ENCODE measurements around the gene SSNA1.

Gene SSNA1

GRCh38 chr9:137168904-137169856 is 19.3 kb upstream of the SSNA1 start:
- peak; percentile 82 for DNase-seq

- no peak for DNase-seq
Observed at GRCh38 chr9:137169896-137170358, 18.5 kb upstream of the SSNA1 start, which contains the start of gene LRRC26. Gene LRRC26, minus strand, starts transcription at chr9:137170051. Its CDS starts 108 bp downstream, at chr9:137169943.

- no peak for DNase-seq
Observed at GRCh38 chr9:137170486-137171148, 17.9 kb upstream of the SSNA1 start.

DNA sequence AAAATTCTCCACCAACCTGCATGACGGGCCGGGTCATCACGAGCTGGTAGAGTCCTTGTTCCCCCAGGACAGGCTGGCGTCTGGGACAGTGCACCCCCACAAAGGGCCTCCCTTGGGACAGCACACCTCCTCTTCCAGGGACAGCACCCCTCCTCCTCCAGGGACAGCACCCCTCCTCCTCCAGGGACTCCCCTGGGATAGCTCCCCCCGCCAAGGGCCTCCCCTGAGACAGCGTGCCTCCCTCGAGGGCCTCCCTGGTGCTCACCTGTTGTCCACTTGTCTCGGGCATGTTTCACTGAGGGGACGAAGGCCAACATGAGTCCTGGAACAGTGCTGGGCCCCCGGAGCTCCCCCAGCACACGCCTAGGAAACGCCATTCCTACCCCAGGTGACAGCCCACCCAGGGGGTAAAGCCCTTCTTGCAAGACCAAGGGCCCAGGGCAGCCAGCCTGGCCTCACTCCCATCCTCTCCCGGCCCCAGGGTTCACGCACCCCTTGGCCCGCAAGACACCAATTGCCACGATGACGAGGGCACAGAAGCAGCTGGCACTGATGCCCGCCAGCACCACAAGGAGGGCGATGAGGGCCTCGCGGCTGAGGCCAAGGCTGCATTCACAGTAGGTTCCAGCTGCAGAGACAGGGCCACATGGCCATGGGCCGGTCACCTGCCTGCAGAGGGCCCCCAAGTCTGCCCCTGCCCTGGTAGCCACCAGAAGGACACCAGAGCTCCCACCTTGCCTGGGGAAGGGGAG is 17.2 kb upstream of the SSNA1 start:
- no peak for DNase-seq

- peak; percentile 25 for DNase-seq
Observed at GRCh38 chr9:137172901-137173795, 15.3 kb upstream of the SSNA1 start.

- no peak for DNase-seq
Observed at GRCh38 chr9:137173796-137174664, 14.4 kb upstream of the SSNA1 start.

GRCh38 chr9:137174722-137175293 is 13.7 kb upstream of the SSNA1 start:
- DNase-seq: no peak

- no peak for DNase-seq
Observed at GRCh38 chr9:137175345-137175961, 13.0 kb upstream of the SSNA1 start.

DNA sequence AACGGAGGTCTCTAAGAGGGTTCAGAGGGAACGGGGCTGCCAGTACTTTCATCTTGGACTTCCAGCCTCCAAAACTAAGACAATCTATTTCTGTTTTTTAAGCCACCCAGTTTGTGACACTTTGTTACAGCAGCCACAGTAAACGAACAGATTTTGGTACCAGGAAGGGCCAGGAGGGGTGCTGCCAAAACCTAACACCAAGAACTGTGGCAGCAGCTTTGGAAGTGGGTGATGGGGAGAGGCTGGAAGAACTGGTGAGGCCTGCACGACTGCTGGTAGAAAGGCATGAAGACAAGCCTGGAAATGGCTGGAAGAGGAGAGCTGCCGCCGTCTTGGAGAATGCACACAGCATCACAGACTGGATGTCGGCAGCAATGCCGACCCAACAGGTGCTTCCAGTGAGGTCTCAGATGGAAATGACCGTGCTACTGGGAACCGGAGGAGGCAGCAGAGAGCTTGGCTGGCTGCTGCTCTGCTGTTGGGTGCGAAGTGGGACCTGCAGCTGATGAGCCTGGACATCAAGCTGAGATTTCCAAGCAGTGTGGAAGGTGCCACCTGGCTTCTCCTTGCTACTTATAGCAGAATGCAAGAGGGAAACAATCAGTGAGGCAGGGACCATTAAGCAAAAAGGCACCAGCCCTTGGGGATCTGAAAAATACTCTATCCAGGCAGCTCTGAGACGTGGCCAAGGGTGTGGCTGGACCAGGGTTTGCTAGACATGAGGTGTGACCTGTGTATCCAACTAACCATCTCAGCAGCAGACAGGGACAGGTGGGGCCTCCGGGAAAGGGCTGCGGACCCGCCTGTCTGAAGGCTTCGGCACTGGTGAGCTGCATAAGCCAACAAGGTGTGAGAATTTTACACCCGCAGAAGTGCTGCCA is 11.9 kb upstream of the SSNA1 start:
- DNase-seq: no peak

- DNase-seq: no peak
Observed at GRCh38 chr9:137178201-137178938, 10.1 kb upstream of the SSNA1 start.

DNA sequence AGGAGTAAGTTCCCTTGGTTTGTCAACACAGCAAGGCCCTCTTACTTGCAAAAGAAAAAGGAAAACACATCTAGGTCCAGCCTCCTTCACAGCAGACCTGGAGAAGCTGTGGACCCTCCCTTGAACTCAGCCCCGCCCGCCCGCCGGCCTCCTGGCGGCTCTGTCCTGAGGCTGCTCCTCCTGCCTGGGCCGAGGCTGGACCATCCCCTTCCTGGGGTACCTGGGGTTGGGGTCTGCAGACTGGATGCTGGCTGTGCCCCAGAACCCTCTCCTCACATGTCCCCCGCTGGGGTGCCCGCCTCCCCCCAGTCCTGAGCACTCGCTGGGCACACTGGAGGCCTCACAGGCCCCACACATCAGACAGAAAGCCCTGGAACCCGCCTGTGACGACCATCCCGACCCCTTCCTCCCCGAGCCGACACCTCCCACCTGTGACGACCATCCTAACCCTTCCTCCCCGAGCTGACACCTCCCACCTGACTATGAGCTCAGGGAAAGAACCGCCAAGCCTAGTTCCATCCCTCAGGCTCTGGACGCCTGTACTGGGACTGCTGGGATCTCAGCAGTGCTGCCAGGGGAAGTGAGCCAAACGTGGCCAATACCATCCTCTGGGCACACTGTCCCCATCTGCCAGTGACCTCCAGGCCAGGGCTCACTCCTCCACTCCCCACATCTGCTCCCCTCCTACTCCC is 9.4 kb upstream of the SSNA1 start:
- no peak for DNase-seq

DNA sequence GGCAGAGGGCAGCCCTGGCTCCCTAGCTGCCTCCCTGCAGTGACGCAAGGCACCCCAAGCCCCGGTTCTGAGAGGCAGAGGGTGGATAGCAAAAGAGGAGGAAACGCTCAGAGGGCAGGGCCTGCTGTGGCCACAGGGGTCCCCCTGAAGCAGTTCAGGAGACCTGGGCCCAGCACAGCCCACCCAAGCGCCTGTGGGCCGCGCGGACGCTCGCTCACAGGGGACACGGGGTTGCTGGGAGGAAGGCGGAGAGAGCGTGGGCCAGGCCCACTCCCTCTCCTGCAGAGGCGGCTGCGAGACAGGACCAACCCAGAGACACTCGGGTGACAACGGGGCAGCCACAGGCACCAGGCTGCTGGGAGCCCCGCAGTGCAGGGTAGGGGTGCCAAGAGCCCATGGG is 8.7 kb upstream of the SSNA1 start:
- no peak for DNase-seq

DNA sequence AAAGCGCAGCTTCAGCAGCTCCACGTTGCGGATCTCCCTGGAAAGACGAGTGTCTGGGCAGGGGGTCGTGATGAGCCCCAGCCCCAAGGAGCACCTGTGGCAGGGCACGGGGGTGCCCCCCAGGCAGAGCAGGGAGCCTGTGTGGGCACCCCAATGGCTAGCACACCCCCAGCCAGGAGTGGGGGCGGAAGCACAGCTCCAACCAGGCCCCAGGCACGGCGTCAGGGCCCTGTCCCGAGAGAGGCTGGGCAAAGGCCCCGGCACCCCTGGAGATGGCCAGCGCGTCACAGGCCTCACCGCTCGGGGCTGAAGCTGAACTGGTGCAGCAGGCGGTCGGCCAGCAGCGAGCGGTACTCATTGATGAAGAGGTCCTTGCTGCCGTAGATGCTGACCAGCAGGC is 8.0 kb upstream of the SSNA1 start:
- no peak for DNase-seq

GRCh38 chr9:137181680-137182079 is 6.8 kb upstream of the SSNA1 start:
- no peak for DNase-seq

- DNase-seq: no peak
Observed at GRCh38 chr9:137182836-137183235, 5.6 kb upstream of the SSNA1 start.

- no peak for DNase-seq
Observed at GRCh38 chr9:137183980-137184595, 4.4 kb upstream of the SSNA1 start.
